CD4-positive, alpha-beta T cell treated with Interleukin-1 beta for 1 hour (primary cell): ENCODE measurements around the gene TNFAIP3.
A peak's percentile ranks its signal among the peaks of the same experiment; 100 is the strongest.
"Not testable (repeated sequence)": the region's sequence is repeated elsewhere in the genome, so short reads cannot be mapped to it uniquely, and the experiment has no call there.

ENCODE experiments used
- DNase-seq, 2 donors: peaks; one replicate each; pipeline ENCODE4 v3.0.0-alpha.2; 2020 to 2022

TNFAIP3 gene

DNA sequence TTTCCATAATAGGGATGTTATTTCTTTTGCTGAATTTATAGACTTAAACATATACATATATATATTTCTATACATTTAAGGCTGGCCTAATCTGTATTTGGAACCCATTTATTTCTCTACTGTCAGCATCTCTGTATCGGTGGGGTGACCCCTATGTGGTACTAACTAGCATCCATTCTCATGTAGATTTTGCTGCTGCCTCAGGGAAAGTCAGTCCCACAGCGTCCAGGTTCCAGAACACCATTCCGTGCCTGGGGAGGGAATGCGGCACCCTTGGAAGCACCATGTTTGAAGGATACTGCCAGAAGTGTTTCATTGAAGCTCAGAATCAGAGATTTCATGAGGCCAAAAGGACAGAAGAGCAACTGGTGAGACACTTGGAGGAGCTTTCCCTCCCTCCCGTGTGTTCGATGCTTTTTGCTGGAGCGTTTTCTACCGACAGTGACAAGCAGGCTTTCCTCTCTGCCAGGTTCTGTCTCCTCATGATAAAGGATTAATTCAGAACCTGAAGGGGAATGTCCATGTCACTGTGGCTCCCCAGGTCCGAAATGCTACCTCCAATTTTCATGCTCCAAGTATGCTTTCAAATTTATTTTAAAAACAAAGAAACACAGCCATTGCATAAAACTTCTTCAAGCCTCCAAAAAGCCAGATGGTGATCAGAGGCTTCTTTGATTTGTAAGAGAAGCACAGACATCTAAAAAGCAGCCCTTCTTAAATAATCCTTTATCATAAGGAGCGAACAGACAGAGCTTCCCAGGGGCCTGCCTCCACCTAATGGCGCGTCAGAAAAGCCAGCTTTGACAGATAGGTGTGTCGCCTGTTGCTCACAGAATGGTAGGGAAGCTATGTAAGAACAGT lies 13.1 kb downstream of the TNFAIP3 start:
- DNase-seq = peak in 1 of 2 donors; percentile 44

- DNase-seq = peak; percentile 49 to 56
Measured at GRCh38 chr6:137880746-137881521, 13.9 kb downstream of the TNFAIP3 start.

DNA sequence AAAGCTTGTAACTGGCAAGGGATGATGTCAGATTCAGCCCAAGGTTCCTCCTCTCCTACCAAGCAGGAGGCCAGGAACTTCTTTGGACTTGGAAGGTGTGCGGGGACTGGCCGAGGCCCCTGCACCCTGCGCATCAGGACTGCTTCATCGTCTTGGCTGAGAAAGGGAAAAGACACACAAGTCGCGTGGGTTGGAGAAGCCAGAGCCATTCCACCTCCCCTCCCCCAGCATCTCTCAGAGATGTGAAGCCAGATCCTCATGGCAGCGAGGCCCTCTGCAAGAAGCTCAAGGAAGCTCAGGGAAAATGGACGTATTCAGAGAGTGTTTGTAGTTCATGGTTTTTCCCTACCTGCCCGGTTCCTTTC lies 14.4 kb downstream of the TNFAIP3 start:
- DNase-seq = peak in 1 of 2 donors; percentile 48

DNA sequence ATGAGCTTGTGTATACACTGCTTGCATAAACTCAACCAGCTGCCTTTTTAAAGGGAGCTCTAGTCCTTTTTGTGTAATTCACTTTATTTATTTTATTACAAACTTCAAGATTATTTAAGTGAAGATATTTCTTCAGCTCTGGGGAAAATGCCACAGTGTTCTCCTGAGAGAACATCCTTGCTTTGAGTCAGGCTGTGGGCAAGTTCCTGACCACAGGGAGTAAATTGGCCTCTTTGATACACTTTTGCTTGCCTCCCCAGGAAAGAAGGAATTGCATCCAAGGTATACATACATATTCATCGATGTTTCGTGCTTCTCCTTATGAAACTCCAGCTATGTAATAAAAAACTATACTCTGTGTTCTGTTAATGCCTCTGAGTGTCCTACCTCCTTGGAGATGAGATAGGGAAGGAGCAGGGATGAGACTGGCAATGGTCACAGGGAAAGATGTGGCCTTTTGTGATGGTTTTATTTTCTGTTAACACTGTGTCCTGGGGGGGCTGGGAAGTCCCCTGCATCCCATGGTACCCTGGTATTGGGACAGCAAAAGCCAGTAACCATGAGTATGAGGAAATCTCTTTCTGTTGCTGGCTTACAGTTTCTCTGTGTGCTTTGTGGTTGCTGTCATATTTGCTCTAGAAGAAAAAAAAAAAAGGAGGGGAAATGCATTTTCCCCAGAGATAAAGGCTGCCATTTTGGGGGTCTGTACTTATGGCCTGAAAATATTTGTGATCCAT lies 15.3 kb downstream of the TNFAIP3 start:
- DNase-seq = peak; percentile 54 to 68

DNA sequence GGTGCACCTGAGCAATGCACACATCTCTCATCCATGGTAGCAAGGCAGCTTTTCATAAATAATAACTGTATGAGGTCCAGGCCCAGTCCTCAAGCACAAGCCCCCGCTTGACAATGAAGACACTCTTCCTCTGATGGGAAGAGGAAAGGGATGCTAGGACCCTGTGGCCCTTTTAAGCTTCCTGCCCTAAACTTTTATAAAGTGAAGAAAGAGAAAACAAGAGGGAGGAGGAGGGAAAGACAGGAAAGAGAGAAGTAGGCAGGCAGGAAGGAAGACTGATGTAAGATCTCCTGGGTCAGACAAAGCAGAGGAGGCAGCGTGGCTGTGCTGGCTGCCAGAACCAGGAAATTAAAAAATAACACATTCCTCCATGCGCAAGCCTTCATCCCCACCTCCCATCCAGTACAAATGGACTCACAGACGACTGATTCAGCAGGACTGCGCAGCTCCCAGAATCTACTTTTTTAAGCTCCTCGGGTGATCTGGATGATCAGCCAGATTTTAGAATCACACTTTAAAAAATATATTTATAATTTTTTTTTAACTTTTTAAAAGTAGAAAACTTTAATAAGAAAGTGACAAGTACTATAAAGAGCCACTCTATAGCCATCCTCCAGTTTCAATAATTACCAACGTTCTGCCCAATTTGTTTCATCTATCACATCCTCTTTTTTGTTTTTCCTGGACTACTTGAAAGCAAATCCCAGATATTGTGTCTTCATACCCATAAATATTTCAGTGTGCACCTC lies 16.5 kb downstream of the TNFAIP3 start:
- peak; percentile 69 to 70 for DNase-seq

DNA sequence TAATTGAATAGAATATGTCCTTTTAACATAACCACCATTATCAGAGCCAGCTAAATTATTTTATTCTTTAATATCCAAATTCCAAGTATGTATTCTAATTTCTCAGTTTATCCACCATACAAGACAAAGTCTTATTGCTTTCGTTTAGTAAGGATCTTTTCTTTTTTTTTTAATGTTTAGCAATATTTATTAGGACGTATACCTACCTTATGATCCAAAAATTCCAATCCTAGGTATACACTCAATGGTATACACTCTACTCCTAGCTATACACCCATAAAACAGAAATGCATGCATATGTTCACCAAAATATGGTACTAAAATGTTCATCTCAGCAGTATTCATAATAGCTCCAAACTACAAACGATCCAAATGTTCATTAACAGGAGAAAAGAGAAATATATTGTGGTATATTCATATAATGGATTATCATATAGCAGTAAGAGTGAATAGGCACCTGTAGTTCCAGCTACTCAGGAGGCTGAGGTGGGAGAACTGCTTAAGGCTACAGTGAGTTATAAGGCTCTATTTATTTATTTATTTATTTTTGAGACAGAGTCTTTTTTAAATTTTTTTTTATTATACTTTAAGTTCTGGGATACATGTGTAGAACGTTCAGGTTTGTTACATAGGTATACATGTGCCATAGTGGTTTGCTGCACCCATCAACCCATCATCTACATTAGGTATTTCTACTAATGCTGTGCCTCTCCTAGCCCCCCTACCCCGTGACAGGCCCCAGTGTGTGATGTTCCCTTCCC lies 17.3 kb downstream of the TNFAIP3 start:
- peak in 1 of 2 donors; percentile 54 for DNase-seq

- peak in 1 of 2 donors; percentile 55 for DNase-seq
Measured at GRCh38 chr6:137884910-137885229, 17.8 kb downstream of the TNFAIP3 start.

- DNase-seq = not testable (repeated sequence)
Measured at GRCh38 chr6:137886226-137886625, 19.2 kb downstream of the TNFAIP3 start.

GRCh38 chr6:137890983-137891537 lies 24.0 kb downstream of the TNFAIP3 start:
- DNase-seq = no peak

GRCh38 chr6:137892271-137892708 lies 25.2 kb downstream of the TNFAIP3 start:
- DNase-seq = no peak

GRCh38 chr6:137893181-137893580 lies 26.1 kb downstream of the TNFAIP3 start:
- no peak for DNase-seq

DNA sequence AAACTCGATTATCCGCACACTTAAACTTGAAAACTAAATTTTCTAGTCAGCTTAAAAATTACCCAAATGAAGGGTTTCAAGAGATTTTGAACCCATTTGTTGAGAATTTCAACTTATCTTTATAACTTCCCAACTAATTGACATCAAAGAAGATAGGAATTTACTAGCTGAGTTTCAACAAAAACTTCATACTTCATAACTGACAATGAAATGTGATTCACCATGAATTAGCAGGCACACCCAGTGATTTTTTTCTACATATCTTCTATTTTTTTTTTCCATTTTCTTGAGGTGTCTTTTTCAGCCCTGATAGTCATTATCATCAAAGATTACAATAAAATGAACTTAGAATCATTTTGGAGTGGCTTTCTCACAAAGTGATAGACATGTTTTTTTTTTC lies 26.7 kb downstream of the TNFAIP3 start:
- no peak for DNase-seq

GRCh38 chr6:137894378-137894777 lies 27.3 kb downstream of the TNFAIP3 start:
- DNase-seq = not testable (repeated sequence)

DNA sequence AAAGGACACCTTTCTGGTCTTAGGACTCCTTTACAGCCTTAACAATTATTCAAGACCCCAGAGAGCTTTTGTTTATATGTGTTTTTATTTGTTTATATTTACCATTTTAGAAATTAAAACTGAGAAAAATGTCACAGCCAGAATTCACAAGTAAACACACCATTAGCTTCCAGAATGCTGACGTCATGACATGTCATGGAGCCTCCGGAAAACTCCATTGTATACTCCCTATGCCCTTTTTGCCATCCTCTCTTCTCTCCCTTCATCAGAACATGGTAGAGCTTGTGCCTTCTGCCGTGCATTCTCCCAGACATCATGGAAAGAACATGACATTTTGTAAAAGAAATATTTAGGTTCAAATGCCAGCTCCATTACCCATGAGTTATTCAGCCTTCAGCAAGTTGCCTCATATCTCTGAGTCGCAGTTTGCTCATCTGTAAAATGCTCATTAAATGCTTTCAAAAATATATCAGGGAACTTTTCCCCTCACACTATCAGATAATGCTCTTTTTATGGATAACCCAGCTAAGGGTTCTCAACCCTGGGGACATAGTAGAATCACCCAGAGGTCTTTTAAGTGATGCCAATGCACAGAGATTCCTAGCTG lies 27.8 kb downstream of the TNFAIP3 start:
- DNase-seq = no peak

- DNase-seq = no peak
Measured at GRCh38 chr6:137896647-137897046, 29.6 kb downstream of the TNFAIP3 start.

GRCh38 chr6:137900815-137901214 lies 33.8 kb downstream of the TNFAIP3 start:
- DNase-seq = no peak

DNA sequence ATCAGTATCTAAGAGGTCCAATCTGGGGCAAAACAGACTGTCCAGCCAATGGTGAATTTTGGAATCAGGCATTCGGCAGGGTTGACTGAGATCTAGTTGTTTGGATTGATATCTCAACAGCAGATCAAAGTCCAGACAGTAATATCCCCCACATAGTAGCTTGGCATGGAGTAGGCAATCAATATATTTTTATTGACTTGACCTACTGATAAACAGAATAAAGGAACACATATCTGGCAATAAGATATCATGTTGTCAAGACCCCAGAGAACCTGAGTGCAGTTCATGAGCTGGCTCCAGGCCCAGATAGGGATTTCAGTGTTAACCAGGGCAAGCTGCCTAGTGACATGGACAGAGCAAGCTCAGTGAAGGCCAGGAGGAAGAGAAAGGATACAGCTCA lies 34.4 kb downstream of the TNFAIP3 start:
- no peak for DNase-seq

GRCh38 chr6:137902699-137903098 lies 35.6 kb downstream of the TNFAIP3 start:
- DNase-seq = no peak

- no peak for DNase-seq
Measured at GRCh38 chr6:137903274-137903932, 36.3 kb downstream of the TNFAIP3 start.
